Colonic mucosa (tissue), 4 donors: Measurements from ENCODE around the gene SSMEM1. TPM values are rescaled to one million over a fixed set of nuclear protein-coding genes. Genes with fewer than 3 reads are reported as not detected.
A peak's percentile ranks its signal among the peaks of the same experiment; 100 is the strongest.

ENCODE experiments used
- DNase-seq: peaks from one replicate; pipeline ENCODE4 v3.0.0-alpha.2; 2020
- H3K27ac ChIP-seq: fragments of 200-600 bp; one replicate; pipeline ENCODE4 v1.8.0; 2021
- H3K27me3 ChIP-seq: fragments of 200-600 bp; one replicate; pipeline ENCODE4 v1.8.0; 2021
- H3K36me3 ChIP-seq: fragments of 200-600 bp; one replicate; pipeline ENCODE4 v1.8.0; 2021
- H3K4me1 ChIP-seq: fragments of 200-600 bp; one replicate; pipeline ENCODE4 v1.8.0; 2021; ENCODE audit warnings: mild to moderate bottlenecking
- H3K4me3 ChIP-seq: fragments of 200-600 bp; one replicate; pipeline ENCODE4 v1.8.0; 2021
- H3K9ac ChIP-seq, 2 donors: one replicate each; pipeline ENCODE4 v1.7.0; 2013; ENCODE audit warnings: control low read depth in 2 of 2, low read depth in 2 of 2, low read length in 2 of 2
- H3K9me3 ChIP-seq: fragments of 200-600 bp; one replicate; pipeline ENCODE4 v1.8.0; 2021
- intact Hi-C: fragments of 100-400 bp; cut with DNase I; formaldehyde crosslinking; loops from one replicate; pipeline ENCODE4 v1.14.1; 2022
- total RNA-seq, 2 donors: library from RNA; stranded (reverse); fragmentation: NEBNext Ultra II Directional in 1 of 2; extraction: Animal tissue kit (Norgen Biotek cat#: 25700) in 1 of 2; gene quantifications; one replicate each; pipeline ENCODE4 v1.2.1, GENCODE V29; 2021
- TF ChIP-seq, protein P1 (sequence below): fragments of 200-600 bp; IDR thresholded peaks from one replicate; pipeline ENCODE4 v1.8.0; 2022; ENCODE audit warnings: antibody characterized with exemption, mild to moderate bottlenecking
- donor health status: healthy.
- donor health status: DM: no; HTN: no; CAD: no.
- donor health status: DM: no; HTN: no; CAD: no.

The SSMEM1 gene
- total RNA-seq, 2 donors from 2014 or later = not detected

DNA sequence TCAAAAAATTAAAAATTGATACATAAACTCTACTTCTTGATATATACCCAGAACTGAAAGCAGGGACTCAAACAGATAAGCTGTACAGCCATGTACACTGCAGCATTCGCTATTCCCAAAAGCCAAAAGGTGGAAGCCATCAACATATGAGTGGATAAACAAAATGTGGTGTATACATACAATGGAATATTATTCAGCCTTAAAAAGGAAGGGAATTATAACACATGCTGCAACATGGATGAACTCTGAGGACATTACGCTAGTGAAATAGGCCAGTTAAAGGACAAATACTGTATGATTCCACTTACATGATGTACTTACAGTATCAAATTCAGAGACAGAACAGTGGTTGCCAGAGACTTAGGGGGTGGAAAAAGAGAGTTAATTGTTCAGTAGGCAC is 10.6 kb upstream of the SSMEM1 start:
- Histone ChIP-seq H3K4me1 (no peaks in the 10 kb centered on the region), H3K4me3 (no peak overlapping the region), H3K9ac (no peak overlapping the region), H3K27me3 (no peaks in the 10 kb centered on the region), H3K36me3 (peaks cover 4% of the 10 kb centered on the region), H3K9me3 (no peaks in the 10 kb centered on the region), H3K27ac (no peak overlapping the region)
- TF ChIP-seq, protein P1, sequence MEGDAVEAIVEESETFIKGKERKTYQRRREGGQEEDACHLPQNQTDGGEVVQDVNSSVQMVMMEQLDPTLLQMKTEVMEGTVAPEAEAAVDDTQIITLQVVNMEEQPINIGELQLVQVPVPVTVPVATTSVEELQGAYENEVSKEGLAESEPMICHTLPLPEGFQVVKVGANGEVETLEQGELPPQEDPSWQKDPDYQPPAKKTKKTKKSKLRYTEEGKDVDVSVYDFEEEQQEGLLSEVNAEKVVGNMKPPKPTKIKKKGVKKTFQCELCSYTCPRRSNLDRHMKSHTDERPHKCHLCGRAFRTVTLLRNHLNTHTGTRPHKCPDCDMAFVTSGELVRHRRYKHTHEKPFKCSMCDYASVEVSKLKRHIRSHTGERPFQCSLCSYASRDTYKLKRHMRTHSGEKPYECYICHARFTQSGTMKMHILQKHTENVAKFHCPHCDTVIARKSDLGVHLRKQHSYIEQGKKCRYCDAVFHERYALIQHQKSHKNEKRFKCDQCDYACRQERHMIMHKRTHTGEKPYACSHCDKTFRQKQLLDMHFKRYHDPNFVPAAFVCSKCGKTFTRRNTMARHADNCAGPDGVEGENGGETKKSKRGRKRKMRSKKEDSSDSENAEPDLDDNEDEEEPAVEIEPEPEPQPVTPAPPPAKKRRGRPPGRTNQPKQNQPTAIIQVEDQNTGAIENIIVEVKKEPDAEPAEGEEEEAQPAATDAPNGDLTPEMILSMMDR = no peak
- DNase-seq = no peak
- intact Hi-C loops = no loop called here

DNA sequence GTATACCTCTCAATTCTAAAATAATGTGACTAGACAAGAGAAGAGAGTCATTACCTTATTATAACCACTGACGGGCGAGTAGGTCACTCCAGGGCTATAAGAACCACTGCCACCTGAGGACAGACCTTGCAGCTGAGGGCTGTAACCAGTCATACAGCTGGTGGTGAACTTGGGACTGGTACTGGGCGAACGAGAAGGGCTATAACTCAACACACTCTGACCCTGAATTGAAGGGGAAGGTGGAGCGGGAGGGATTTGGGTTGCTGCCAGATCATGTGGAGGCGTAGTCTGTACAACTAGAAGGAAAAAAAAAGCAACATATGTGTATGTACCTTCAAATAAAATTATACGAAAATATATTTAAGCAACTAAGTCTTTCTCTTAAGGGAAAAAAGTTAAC is 5.9 kb upstream of the SSMEM1 start:
- TF ChIP-seq, protein P1 = no peak
- Histone ChIP-seq H3K36me3 (peaks cover 4% of the 10 kb centered on the region), H3K4me3 (no peak overlapping the region), H3K27ac (peak overlapping the region; percentile 26), H3K4me1 (no peaks in the 10 kb centered on the region), H3K9ac (no peak overlapping the region), H3K27me3 (no peaks in the 10 kb centered on the region), H3K9me3 (no peaks in the 10 kb centered on the region)
- intact Hi-C loops = no loop called here
- peak; percentile 88 for DNase-seq

DNA sequence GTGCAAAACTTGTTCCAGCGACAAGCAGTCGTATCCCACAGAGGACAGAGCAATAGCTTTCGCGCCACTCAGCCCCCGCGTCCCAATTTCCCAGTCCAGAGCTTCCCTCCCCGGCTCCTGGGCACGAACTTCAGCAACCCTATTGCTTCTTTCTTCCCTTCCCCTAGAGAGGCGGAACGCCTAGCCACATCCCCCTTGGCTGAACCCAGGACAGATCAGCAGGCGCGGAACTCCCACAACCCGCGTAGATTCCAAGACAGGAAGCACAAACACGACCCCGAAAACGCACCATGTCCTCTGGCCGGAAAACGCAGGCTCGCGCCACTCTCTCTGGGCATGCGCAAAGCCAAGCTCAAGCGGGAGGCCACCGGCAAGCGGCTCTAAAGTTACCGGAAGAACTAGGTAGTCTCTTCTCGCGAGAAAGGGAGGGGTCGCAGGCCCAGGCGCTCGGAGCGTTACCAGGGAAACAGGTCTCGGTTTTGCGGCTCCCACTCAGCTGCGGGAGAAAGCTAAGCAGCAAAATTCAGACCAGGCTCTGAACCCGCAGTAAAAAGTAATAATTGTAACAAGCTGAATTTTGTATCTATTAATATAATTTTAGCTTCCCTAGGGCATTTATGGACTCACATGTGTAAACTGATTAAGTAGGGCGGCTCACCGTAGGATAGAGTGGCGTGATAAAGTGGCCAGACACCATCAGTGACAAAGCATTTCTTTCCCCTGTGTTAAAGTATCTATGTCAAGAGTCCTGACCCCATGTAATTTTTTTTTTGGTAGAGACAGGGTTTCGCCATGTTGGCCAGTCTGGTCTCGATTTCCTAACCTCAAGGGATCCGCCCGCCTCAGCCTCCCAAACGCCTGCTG is 2.3 kb upstream of the SSMEM1 start, which contains the start of gene TMEM209:
Gene TMEM209, minus strand, starts transcription at position 323 of the 864 bp plus-strand sequence. Its CDS starts 31 bp downstream, at position 292.
- Histone ChIP-seq H3K9ac (peak within 1 kb of the TSS; percentile 84 to 98), H3K27me3 (no peaks in the 10 kb centered on the region), H3K4me1 (no peaks in the 10 kb centered on the region), H3K36me3 (no peaks in the 10 kb centered on the region), H3K27ac (peak within 1 kb of the TSS; percentile 91), H3K4me3 (peak within 1 kb of the TSS; percentile 64), H3K9me3 (no peaks in the 10 kb centered on the region)
- intact Hi-C loops = loop anchor here (5.0 kb wide), 1 partner anchor 133 kb away; the partner anchor contains the start of gene KLHDC10
- peak; percentile 97 for DNase-seq
- TF ChIP-seq, protein P1 = no peak

DNA sequence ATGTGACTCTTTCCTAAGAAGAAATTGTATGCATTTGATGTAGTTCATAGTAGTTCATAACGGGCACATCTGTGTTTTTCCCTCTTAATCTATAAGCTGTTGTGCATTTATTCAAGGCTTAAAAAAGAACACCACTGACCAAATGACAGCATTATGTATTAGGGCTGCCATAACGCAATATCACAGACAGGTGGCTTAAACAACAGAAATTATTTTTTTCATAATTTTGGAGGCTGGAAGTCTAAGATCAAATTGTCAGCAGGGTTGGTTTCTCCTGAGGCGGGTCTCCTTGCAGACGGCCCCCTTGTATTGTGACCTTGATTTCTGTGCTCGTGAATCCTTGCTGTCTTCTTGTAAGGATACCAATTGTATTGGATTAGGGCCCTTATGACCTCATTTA is 627 bp upstream of the SSMEM1 start:
- H3K36me3 ChIP-seq = no peaks in the 10 kb centered on the region
- H3K9me3 ChIP-seq = no peaks in the 10 kb centered on the region
- no peak for DNase-seq
- no peaks in the 10 kb centered on the region for H3K4me1 ChIP-seq
- no peak overlapping the region for H3K4me3 ChIP-seq
- H3K9ac ChIP-seq = no peak overlapping the region
- no peaks in the 10 kb centered on the region for H3K27me3 ChIP-seq
- TF ChIP-seq, protein P1 = no peak
- intact Hi-C loops = loop anchor here (5.0 kb wide), 1 partner anchor 135 kb away; the partner anchor contains the start of gene KLHDC10
- no peak overlapping the region for H3K27ac ChIP-seq

DNA sequence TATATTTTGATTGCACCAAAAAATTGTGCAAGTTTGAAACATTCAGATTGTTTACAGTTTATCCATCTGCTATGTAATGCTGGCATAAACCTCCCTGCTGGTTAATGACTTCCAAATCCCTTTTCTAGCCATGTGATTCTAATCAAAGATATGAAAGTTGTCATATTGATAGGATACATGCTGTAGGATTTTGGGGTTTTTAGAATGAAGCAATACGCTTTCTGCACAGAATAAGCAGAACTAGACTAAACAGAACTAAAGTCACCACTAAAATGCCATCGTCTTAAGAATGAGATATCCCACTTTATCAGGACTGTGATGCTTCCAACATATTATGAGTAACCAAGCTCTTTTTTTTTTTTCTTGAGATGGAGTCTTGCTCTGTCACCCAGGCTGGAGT is 856 bp downstream of the SSMEM1 start:
- Histone ChIP-seq H3K27ac (no peak overlapping the region), H3K9me3 (no peaks in the 10 kb centered on the region), H3K36me3 (no peaks in the 10 kb centered on the region), H3K4me3 (no peak overlapping the region), H3K9ac (no peak overlapping the region), H3K27me3 (no peaks in the 10 kb centered on the region), H3K4me1 (no peaks in the 10 kb centered on the region)
- intact Hi-C loops = loop anchor here (5.0 kb wide), 1 partner anchor 136 kb away; the partner anchor contains the start of gene KLHDC10
- no peak for DNase-seq
- TF ChIP-seq, protein P1 = no peak
